GM12891 (cell line): ENCODE results near the gene C8G.

Experiments
- POLR2A ChIP-seq: IDR thresholded peaks from 2 replicates; pipeline ENCODE4 v1.6.1; 2011; ENCODE audit warnings: low read depth, low read length, control low read depth
- POLR2AphosphoS5 ChIP-seq: IDR thresholded peaks from 2 replicates; pipeline ENCODE4 v1.6.1; 2011; ENCODE audit warnings: low read depth, low read length, control low read depth
- SPI1 ChIP-seq: IDR thresholded peaks from 2 replicates; pipeline ENCODE4 v1.6.1; 2011; ENCODE audit warnings: low read depth, low read length, control low read depth
- TAF1 ChIP-seq: IDR thresholded peaks from 2 replicates; pipeline ENCODE4 v1.6.1; 2011; ENCODE audit warnings: low read depth, low read length, control low read depth

GRCh38 chr9:136974817-136975535, 29.9 kb downstream of the C8G start:
- TF ChIP-seq POLR2AphosphoS5 (no peak), TAF1 (no peak), POLR2A (no peak), SPI1 (no peak)
